SHP77 (cell line): Measurements from ENCODE around the gene ADM5.

Experiments used
- DNase-seq, 2 experiments: peaks; one replicate each; lab custom pipeline; 2025; lab: John Stamatoyannopoulos, UW

ADM5 gene

GRCh38 chr19:49689133-49690078, at the start of gene ADM5:
Gene ADM5, plus strand, starts transcription at chr19:49689594. Its CDS starts 244 bp downstream, at chr19:49689838.
- DNase-seq, result peak; percentile 47 to 75

- peak; percentile 97 to 98 for DNase-seq
These were observed 49.1 kb upstream of the ADM5 start, which contains the start of gene RRAS for GRCh38 chr19:49640113-49640898. Gene RRAS, minus strand, starts transcription at chr19:49640143. Its CDS starts 45 bp downstream, at chr19:49640098.

GRCh38 chr19:49641688-49642491, 47.5 kb upstream of the ADM5 start, which contains the start of gene SCAF1:
Gene SCAF1, plus strand, starts transcription at chr19:49642209. Its CDS starts 2,818 bp downstream, at chr19:49645027.
- peak; percentile 97 to 99 for DNase-seq

- no peak for DNase-seq
These were observed 46.8 kb upstream of the ADM5 start for GRCh38 chr19:49642492-49643035.

- DNase-seq, result no peak
These were observed 45.9 kb upstream of the ADM5 start for GRCh38 chr19:49643466-49643865.

- DNase-seq, result no peak
These were observed 43.8 kb upstream of the ADM5 start for GRCh38 chr19:49645592-49645991.

- DNase-seq, result no peak
These were observed 43.4 kb upstream of the ADM5 start for GRCh38 chr19:49645995-49646394.

- no peak for DNase-seq
These were observed 42.8 kb upstream of the ADM5 start for GRCh38 chr19:49646586-49646985.

- no peak for DNase-seq
These were observed 38.2 kb upstream of the ADM5 start for GRCh38 chr19:49651029-49651819.

- DNase-seq, result no peak
These were observed 37.4 kb upstream of the ADM5 start for GRCh38 chr19:49651820-49652550.

- DNase-seq, result no peak
These were observed 36.6 kb upstream of the ADM5 start for GRCh38 chr19:49652551-49653465.

- DNase-seq, result no peak
These were observed 36.0 kb upstream of the ADM5 start for GRCh38 chr19:49653466-49653806.

- DNase-seq, result no peak
These were observed 34.8 kb upstream of the ADM5 start for GRCh38 chr19:49654581-49654980.

- no peak for DNase-seq
These were observed 33.6 kb upstream of the ADM5 start for GRCh38 chr19:49655570-49656455.

- no peak for DNase-seq
These were observed 32.8 kb upstream of the ADM5 start for GRCh38 chr19:49656456-49657109.

GRCh38 chr19:49657493-49658138, 31.8 kb upstream of the ADM5 start:
- no peak for DNase-seq

GRCh38 chr19:49658139-49658517, 31.3 kb upstream of the ADM5 start:
- no peak for DNase-seq
